Measurements from ENCODE around the gene RHBDL1. TPM values are rescaled to one million over a fixed set of nuclear protein-coding genes. Genes with fewer than 3 reads are reported as not detected.
A peak's percentile ranks its signal among the peaks of the same experiment; 100 is the strongest.

Gene RHBDL1
- total and polyA plus RNA-seq, 4 donors: 0.35 to 0.84 (median 0.70) TPM

DNA sequence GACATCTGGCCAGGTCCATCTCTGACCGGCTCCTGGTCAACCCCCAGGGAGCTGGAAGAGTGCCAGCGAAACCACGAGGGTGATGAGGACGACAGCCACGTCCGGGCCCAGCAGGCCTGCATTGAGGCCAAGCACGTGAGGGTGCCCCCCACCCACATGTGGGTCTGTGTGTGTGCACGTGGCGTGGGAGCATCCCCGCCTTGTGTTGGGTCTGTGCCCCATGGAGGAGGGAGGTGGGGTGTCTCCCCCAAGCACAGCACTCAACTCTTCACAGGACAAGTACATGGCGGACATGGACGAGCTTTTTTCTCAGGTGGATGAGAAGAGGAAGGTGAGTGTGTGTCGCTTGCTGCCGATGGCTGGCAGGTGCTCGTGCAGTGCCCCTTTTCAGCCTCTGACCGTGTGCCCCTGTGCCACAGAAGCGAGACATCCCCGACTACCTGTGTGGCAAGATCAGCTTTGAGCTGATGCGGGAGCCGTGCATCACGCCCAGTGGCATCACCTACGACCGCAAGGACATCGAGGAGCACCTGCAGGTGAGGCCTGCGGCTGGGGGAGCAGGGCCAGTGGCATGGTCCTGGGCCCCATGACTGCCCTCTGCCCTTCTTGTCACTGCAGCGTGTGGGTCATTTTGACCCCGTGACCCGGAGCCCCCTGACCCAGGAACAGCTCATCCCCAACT is 6.4 kb downstream of the RHBDL1 start (continued):
- TF ChIP-seq, protein P1, sequence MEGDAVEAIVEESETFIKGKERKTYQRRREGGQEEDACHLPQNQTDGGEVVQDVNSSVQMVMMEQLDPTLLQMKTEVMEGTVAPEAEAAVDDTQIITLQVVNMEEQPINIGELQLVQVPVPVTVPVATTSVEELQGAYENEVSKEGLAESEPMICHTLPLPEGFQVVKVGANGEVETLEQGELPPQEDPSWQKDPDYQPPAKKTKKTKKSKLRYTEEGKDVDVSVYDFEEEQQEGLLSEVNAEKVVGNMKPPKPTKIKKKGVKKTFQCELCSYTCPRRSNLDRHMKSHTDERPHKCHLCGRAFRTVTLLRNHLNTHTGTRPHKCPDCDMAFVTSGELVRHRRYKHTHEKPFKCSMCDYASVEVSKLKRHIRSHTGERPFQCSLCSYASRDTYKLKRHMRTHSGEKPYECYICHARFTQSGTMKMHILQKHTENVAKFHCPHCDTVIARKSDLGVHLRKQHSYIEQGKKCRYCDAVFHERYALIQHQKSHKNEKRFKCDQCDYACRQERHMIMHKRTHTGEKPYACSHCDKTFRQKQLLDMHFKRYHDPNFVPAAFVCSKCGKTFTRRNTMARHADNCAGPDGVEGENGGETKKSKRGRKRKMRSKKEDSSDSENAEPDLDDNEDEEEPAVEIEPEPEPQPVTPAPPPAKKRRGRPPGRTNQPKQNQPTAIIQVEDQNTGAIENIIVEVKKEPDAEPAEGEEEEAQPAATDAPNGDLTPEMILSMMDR (IDR thresholded peaks at IDR 0.05; ENCODE audit: low read depth, low read length, missing input control): no peak
- TF ChIP-seq FOXA2 (IDR thresholded peaks at IDR 0.05) (no peak), YY1 (IDR thresholded peaks at IDR 0.05) (no peak)
- TF ChIP-seq, protein P2, sequence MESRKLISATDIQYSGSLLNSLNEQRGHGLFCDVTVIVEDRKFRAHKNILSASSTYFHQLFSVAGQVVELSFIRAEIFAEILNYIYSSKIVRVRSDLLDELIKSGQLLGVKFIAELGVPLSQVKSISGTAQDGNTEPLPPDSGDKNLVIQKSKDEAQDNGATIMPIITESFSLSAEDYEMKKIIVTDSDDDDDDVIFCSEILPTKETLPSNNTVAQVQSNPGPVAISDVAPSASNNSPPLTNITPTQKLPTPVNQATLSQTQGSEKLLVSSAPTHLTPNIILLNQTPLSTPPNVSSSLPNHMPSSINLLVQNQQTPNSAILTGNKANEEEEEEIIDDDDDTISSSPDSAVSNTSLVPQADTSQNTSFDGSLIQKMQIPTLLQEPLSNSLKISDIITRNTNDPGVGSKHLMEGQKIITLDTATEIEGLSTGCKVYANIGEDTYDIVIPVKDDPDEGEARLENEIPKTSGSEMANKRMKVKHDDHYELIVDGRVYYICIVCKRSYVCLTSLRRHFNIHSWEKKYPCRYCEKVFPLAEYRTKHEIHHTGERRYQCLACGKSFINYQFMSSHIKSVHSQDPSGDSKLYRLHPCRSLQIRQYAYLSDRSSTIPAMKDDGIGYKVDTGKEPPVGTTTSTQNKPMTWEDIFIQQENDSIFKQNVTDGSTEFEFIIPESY (IDR thresholded peaks at IDR 0.05): no peak

DNA sequence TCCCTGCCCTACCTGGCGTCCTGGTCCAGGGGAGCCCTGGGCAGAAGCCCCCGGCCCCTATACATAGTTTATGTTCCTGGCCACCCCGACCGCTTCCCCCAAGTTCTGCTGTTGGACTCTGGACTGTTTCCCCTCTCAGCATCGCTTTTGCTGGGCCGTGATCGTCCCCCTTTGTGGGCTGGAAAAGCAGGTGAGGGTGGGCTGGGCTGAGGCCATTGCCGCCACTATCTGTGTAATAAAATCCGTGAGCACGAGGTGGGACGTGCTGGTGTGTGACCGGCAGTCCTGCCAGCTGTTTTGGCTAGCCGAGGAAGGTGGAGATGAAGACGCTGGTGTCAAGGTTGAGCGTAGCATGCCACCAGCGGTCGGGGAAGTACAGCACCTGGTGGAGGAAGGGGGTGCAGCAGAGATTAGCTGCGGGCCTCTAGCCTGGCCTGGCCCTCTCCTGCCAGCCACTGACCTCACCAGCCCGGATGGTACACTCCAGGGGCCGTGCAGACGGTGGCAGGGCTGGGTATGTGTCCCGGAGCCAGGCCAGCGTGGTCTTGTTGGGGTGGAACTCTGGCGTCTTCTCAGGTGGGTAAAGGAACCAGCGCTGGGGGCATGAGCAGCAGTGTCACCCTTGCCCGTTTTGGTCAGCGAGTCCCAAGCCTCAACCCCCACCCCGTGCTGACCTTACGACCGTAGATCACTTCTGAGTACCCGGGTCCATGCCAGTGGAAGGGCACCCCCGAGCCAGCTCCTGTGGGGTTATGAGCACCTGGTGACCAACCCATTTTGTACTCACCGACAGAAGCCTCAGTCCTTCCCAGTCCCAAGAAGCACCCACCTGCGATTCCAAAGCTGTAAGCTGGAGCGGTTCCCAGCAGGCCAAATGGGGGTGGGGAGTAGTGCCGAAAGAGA is 7.3 kb downstream of the RHBDL1 start:
- no peaks in the 10 kb centered on the region for H3K9me3 ChIP-seq (ENCODE audit: control insufficient read depth in 4 of 4, low read length in 3 of 4)
- no peaks in the 10 kb centered on the region for H3K27me3 ChIP-seq (ENCODE audit: control insufficient read depth in 4 of 4, insufficient read depth in 4 of 4, low read length in 3 of 4)
- H3K36me3 ChIP-seq (ENCODE audit: control insufficient read depth in 4 of 4, insufficient read depth in 3 of 4, low read depth in 1 of 4, low read length in 3 of 4): peaks cover 8 to 21% (median 12%) of the 10 kb centered on the region in 4 donors
- peaks cover 25 to 57% (median 46%) of the 10 kb centered on the region in 4 donors for H3K4me1 ChIP-seq (ENCODE audit: control insufficient read depth in 4 of 4, insufficient read depth in 4 of 4, low read length in 3 of 4)
- no peak overlapping the region for H3K9ac ChIP-seq (ENCODE audit: low read depth in 1 of 2, low read length in 2 of 2)
- no peak overlapping the region for H3K27ac ChIP-seq (ENCODE audit: low read depth in 1 of 2, low read length in 2 of 2)
- DNase-seq (ENCODE audit: low spot score): no peak
- TF ChIP-seq, protein P2 (IDR thresholded peaks at IDR 0.05): no peak
- TF ChIP-seq HNF4A (conservative IDR thresholded peaks at IDR 0.05): no peak
- no peak for TF ChIP-seq RAD21 (IDR thresholded peaks at IDR 0.05)
- TF ChIP-seq, protein P3, sequence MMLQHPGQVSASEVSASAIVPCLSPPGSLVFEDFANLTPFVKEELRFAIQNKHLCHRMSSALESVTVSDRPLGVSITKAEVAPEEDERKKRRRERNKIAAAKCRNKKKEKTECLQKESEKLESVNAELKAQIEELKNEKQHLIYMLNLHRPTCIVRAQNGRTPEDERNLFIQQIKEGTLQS (IDR thresholded peaks at IDR 0.05): no peak
- no peak for TF ChIP-seq TAF1 (conservative IDR thresholded peaks at IDR 0.05)
- no peak for TF ChIP-seq FOXA2 (IDR thresholded peaks at IDR 0.05)
- no peak for TF ChIP-seq SP1 (IDR thresholded peaks at IDR 0.05)
- no peak for TF ChIP-seq RXRA (IDR thresholded peaks at IDR 0.05)
- no peak for TF ChIP-seq EGR1 (IDR thresholded peaks at IDR 0.05; ENCODE audit: low read depth in 2 of 2)
- TF ChIP-seq HNF4G (IDR thresholded peaks at IDR 0.05): no peak
- TF ChIP-seq, protein P1 (IDR thresholded peaks at IDR 0.05; ENCODE audit: low read depth, low read length, missing input control): no peak
- no peak for TF ChIP-seq GABPA (IDR thresholded peaks at IDR 0.05 in 1 of 2, conservative IDR thresholded peaks at IDR 0.05 in 1 of 2)
- TF ChIP-seq JUND (IDR thresholded peaks at IDR 0.05): no peak
- TF ChIP-seq, protein P4, sequence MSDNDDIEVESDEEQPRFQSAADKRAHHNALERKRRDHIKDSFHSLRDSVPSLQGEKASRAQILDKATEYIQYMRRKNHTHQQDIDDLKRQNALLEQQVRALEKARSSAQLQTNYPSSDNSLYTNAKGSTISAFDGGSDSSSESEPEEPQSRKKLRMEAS (IDR thresholded peaks at IDR 0.05): no peak
- TF ChIP-seq, protein P5, sequence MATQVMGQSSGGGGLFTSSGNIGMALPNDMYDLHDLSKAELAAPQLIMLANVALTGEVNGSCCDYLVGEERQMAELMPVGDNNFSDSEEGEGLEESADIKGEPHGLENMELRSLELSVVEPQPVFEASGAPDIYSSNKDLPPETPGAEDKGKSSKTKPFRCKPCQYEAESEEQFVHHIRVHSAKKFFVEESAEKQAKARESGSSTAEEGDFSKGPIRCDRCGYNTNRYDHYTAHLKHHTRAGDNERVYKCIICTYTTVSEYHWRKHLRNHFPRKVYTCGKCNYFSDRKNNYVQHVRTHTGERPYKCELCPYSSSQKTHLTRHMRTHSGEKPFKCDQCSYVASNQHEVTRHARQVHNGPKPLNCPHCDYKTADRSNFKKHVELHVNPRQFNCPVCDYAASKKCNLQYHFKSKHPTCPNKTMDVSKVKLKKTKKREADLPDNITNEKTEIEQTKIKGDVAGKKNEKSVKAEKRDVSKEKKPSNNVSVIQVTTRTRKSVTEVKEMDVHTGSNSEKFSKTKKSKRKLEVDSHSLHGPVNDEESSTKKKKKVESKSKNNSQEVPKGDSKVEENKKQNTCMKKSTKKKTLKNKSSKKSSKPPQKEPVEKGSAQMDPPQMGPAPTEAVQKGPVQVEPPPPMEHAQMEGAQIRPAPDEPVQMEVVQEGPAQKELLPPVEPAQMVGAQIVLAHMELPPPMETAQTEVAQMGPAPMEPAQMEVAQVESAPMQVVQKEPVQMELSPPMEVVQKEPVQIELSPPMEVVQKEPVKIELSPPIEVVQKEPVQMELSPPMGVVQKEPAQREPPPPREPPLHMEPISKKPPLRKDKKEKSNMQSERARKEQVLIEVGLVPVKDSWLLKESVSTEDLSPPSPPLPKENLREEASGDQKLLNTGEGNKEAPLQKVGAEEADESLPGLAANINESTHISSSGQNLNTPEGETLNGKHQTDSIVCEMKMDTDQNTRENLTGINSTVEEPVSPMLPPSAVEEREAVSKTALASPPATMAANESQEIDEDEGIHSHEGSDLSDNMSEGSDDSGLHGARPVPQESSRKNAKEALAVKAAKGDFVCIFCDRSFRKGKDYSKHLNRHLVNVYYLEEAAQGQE (IDR thresholded peaks at IDR 0.05): no peak
- peak overlapping the region in 2 of 3 donors; percentile 57 to 85 for H3K4me3 ChIP-seq (ENCODE audit: low read depth in 1 of 3, low read length in 3 of 3)
- 83% methylated on average over 36 of the region's 36 CpGs for WGBS

Measured in liver (tissue), 9 donors.